RPMI8226 (cell line): ENCODE results near the gene ANGPTL2.
"Not testable (repeated sequence)": the region's sequence is repeated elsewhere in the genome, so short reads cannot be mapped to it uniquely, and the experiment has no call there.

Experiments used
- DNase-seq: peaks from one replicate; pipeline ENCODE4 v3.0.0-alpha.2; 2015

Gene ANGPTL2

GRCh38 chr9:127154390-127155191 is 32.2 kb upstream of the ANGPTL2 start:
- peak; percentile 78 for DNase-seq

DNA sequence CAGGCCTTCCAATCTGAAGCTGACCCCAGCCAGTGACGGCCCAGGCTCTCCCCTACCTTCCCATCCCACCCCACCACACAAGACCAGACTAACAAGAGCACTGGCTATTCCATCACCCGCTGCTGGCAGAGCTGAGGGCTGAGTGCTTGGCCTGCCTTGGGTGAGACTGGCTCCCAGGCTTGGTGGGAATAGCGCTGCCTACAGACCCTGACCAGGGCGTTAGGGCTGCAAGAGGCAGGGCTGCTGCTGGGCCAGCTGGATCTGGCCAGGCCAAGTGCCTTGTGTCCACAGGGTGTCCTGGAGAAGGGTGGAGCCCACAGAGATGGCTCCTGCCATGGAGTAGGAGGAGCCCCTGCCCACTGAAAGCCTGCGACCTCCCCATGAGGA is 31.6 kb upstream of the ANGPTL2 start:
- DNase-seq = no peak

DNA sequence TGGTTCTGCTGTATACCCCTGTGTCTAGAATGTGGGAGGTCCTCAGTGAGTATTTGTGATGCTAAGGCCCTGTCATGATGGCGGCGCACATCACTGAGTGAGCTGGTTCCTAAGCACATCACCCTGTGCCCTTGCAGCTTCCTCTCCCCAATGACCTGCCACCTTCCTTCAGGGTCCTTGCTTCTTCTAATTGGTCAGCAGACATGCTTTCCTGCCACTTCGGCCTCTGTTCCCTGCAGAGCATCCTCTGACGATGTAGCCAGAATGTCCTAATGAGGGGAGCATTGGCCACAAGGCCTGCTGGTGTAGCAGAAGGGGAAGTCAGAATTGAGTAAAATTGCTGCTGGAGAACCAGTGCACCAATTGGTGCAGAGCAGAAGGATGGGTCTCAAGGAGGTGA is 31.1 kb upstream of the ANGPTL2 start:
- no peak for DNase-seq

DNA sequence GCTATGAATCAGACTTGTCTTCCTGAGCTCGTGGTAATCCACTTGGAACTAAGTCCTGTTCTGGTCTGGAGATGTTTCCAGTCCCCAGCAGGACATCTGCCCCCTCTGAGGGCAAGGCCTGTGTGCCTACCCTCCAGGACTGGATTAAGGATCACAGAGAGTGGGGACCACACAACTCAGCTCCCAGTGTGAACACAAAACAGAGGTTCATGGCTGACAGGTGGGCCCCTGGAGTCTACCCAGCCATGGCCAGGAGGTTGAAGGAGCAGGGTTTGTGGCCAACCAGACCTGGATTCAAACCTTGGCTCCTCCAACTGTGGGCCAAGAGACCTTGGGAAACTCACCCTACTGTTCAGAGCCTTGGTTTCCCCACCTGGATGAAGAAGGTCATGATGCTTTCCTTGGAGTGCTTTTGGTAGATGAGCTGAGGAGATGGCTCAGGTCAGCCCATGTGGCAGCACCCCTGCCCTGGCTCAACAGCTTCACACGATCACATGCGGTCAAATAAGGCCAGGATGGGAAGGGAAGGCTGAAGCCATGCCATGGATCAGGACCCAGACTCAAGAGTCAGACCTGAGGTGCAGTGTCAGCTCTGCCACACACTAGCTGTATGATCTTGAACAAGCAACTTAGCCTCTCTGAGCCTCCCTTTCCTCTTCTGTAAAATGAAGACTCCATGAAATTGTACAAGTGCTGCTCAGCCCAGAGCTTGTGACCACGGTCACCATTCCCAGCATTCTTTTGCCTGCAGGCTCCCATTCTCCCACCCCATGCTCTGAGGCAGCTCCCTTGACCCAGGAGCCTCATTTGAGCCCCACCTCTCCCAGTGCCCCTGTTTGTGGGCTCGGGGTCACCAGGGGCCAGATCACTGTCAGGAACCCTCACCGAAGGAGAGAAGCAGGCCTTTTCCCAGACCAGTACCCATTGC is 27.3 kb upstream of the ANGPTL2 start:
- no peak for DNase-seq

- DNase-seq = no peak
Measured at GRCh38 chr9:127149010-127149409, 26.6 kb upstream of the ANGPTL2 start.

DNA sequence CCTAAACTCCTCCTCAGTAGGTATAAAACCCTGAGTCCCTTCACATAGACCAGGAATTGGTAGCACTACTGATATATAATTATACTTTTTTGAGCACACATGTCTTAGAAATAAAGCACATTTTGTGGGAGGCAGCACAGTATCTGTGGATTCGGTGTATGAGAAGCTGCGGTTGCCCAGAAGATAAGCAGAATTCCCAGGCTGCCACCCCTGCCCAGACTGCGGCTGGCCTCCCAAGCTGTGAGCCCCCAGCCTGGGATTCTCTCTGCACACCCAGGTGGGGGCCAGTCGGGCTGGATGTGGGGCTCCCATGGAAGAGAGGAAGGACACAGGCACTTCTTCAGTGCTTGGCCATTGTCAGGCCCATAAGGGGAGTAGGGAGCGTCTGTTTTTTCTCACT is 25.6 kb upstream of the ANGPTL2 start:
- no peak for DNase-seq

GRCh38 chr9:127147251-127147650 is 24.8 kb upstream of the ANGPTL2 start:
- peak; percentile 33 for DNase-seq

GRCh38 chr9:127146841-127147240 is 24.4 kb upstream of the ANGPTL2 start:
- not testable (repeated sequence) for DNase-seq

DNA sequence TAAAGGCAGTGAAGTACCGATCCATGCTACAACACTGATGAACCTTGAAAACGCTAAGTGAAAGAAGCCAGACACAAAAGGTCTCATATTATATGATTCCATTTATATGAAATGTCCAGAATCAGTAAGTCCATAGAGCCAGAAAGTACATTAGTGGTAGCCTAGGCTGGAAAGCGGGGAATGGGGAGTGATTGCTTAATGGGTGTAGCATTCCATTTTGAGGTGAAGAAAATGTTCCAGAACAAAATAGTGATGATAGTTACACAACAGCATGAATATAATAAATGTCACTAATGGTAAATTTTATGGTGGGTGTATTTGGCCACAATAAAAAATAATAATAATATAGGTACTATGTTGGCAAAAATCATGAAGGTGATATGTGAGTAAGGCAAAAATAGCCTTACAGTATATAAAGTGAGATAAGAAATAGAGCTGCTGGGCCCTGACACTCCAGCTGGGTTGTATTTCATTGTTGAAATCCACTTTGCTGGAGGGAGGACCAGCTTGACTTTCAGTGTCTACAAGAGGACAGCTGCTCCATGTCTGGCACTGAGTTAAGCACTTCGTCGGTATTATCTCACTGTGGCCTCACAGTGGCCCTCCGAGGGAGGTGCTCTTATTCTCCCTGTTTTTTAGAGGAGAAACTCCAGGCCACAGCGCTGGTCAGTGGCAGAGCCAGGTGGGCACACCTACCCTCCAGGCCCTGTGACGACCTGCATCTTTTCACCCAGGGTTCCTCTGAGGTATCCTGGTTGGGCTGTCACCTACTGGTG is 22.4 kb upstream of the ANGPTL2 start:
- DNase-seq = no peak

- no peak for DNase-seq
Measured at GRCh38 chr9:127143920-127144465, 21.6 kb upstream of the ANGPTL2 start.

- DNase-seq = no peak
Measured at GRCh38 chr9:127142931-127143464, 20.6 kb upstream of the ANGPTL2 start.

- DNase-seq = no peak
Measured at GRCh38 chr9:127142291-127142690, 19.9 kb upstream of the ANGPTL2 start.

GRCh38 chr9:127140842-127141675 is 18.6 kb upstream of the ANGPTL2 start:
- no peak for DNase-seq

GRCh38 chr9:127140181-127140580 is 17.7 kb upstream of the ANGPTL2 start:
- DNase-seq = no peak

DNA sequence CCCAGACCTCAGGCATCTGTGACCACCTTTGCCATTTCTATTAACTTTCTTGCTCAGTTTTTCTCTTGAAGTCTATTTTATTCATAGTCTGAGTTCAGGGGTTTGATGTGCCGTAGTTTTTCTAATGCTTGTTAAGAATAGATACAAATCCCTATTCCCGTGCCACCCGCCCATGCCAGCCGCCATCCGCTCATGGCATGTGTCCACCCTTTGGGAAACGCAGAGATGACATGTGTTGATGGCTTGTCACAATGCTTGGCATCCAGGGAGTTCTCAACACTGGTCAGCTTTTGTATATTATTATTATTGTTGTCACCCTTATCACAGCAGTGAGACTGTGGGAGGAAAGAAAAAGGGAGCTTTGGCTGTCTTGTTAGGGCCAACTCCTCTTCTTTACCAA is 17.3 kb upstream of the ANGPTL2 start:
- DNase-seq = no peak

DNA sequence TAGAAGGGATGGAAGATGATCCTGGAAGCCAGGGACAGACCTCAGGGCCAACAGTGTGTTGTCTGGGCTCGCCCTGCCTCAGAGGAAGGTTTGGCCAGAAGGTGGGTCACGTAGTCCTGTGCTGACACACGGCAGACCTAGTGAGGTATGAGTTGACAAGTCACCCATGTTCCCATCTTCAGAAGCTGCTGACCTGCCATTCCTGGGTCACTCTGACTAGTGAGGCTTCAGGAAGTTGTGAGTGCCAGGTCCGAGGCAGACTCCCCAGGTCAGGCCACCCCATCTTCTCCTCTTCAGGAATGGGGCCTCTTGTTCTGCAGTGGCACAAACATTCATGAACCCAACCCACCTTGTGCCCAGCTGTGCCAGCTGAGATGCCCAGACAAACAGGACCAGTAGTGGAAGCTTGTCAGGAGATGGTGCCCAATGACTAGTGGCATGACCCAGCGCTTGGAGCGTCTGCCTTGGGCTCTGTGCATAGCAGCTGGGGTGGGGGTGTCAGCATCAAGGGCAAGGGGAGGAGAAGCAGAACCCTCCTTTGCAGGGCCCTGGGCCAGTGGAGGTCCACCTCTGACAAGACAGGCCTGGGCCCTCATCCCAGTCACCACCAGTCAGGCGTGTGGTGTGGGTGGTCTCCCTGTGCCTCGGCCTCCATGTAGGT is 16.8 kb upstream of the ANGPTL2 start:
- no peak for DNase-seq

DNA sequence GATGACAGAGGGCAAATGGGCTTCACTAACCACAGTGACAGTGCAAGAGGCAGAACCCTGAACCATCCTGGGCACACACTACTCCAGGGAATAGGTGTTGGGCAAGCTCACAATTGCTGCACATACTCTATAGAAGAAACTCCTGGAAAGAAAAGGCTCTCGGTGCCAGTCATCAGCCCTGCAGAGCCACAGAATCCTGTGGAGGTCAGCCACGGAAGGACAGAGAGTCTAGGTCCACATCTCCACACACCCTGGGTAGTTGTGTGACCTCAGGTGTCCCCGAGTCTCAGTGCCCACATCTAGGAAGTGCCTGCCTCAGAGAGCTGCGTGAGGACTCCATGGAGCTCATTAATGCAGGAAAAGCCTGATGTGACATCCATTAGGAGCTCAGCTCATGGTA is 16.0 kb upstream of the ANGPTL2 start:
- DNase-seq = no peak

DNA sequence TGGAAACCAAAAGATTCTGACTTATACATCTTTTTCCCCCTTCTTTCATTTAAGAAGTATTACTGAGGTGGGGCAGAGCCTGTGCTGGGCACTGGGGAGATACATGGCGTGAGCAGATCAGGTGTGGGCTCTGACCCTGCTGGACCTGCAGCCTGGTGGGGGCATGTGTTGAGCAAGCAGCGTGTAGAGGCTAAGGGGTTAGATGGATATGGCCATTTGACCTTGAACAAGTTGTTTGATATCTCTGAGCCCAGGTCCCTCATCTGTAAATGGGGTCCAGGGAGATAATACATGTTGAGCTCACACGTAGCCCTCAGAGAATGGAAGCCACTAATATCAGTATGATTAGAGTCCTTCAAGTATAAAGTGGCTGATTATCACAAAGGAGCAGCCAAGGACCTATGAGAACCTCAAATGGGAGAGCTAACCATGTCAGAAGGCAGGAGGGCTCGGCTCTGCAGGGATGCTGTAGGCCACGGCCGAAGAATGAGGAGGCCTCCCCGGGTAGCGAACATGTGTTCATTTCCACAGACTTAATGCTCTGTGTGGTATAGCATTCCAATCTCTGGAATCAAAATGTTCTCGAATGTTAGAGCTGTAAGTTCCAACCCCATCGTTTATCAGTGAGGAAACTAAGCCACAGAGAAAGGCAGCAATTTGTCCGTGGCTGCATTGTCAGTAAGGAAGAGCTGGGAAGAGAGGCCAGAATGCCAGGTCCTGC is 15.4 kb upstream of the ANGPTL2 start:
- no peak for DNase-seq

DNA sequence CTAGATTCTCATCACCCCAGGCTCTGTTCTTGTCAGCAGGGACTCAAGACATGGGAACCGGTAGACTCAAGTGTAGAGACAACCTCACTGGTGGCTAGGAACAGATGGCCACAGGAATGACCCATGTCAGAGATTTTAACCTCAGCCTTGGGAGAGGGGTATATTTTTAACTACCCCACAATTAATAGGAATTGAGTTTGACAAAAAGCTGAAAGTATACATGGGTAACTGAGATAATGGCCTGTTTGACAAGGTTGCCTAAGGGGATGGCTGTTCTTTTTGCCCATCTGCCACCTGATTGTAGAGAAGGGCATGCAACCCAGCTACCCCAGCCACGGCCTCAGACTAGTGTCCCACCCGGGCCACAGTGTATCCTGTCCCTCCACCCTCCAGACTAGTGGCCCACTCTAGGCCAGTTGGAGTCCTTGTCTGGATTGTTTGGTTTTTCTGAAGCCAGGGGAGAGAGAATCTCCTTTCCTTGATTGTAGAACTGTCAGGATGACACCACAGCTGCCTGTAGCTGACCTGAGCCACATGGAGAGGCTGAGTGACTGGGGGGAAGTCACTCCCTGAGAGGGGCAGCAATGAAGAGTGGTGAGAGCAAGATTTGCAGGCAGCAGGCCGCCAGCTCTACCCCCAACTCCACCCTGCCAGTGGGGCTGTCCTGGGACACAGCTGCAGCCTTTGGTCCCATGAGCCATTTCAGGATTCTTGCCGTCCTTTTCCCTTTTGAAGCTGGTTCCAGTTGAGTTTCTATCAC is 14.6 kb upstream of the ANGPTL2 start:
- no peak for DNase-seq
